ENCODE results near the gene DHX34. TPM values are rescaled to one million over a fixed set of nuclear protein-coding genes. Genes with fewer than 3 reads are reported as not detected.
A peak's percentile ranks its signal among the peaks of the same experiment; 100 is the strongest.

The DHX34 gene
- total and polyA plus RNA-seq, 9 of the 15 experiments (the other 6 are each of a cell fraction or from before 2014, with no cell fraction given) = 0.36 to 42.0 (median 15.0) TPM

GRCh38 chr19:47315125-47315821, 33.8 kb upstream of the DHX34 start (continued):
- TF ChIP-seq MGA (IDR thresholded peaks at IDR 0.05) (peak; percentile 45; the same call in 1 of the 2 replicates), ZNF561 (CRISPR knock-in tag; conservative IDR thresholded peaks at IDR 0.05) (no peak), NELFE (IDR thresholded peaks at IDR 0.05; ENCODE audit: insufficient read depth, insufficient read length) (no peak), KHSRP (IDR thresholded peaks at IDR 0.05) (no peak), ZBTB7A (IDR thresholded peaks at IDR 0.05; ENCODE audit: borderline replicate concordance, control insufficient read depth, low read depth, low read length) (no peak), ETV5 (CRISPR knock-in tag; IDR thresholded peaks at IDR 0.05; ENCODE audit: low read depth) (no peak), SRSF1 (IDR thresholded peaks at IDR 0.05; ENCODE audit: low read depth, low read length) (no peak), MEF2D (tag; conservative IDR thresholded peaks at IDR 0.05; ENCODE audit: low read depth) (no peak), RBM39 (optimal IDR thresholded peaks at IDR 0.05; ENCODE audit: low read depth, low read length) (no peak), NEUROD1 (IDR thresholded peaks at IDR 0.05; ENCODE audit: borderline replicate concordance, low read depth, low read length, partially characterized antibody) (peak; percentile 58), RFX7 (CRISPR knock-in tag; IDR thresholded peaks at IDR 0.05) (no peak), XRCC5 (IDR thresholded peaks at IDR 0.05; ENCODE audit: low read depth, low read length) (no peak), HBP1 (CRISPR knock-in tag; IDR thresholded peaks at IDR 0.05) (no peak), JUN (IDR thresholded peaks at IDR 0.05; ENCODE audit: borderline replicate concordance, low read depth, low read length) (peak; percentile 98), JUN (CRISPR knock-in tag; IDR thresholded peaks at IDR 0.05; ENCODE audit: borderline replicate concordance) (peak; percentile 92), ZNF12 (CRISPR knock-in tag; IDR thresholded peaks at IDR 0.05) (no peak), CHD2 (IDR thresholded peaks at IDR 0.05; ENCODE audit: low read depth, low read length) (no peak)
